ENCODE results near the gene TLX3. TPM values are rescaled to one million over a fixed set of nuclear protein-coding genes. Genes with fewer than 3 reads are reported as not detected.

Gene TLX3
- total RNA-seq, 2 donors from 2014 or later, result not detected

DNA sequence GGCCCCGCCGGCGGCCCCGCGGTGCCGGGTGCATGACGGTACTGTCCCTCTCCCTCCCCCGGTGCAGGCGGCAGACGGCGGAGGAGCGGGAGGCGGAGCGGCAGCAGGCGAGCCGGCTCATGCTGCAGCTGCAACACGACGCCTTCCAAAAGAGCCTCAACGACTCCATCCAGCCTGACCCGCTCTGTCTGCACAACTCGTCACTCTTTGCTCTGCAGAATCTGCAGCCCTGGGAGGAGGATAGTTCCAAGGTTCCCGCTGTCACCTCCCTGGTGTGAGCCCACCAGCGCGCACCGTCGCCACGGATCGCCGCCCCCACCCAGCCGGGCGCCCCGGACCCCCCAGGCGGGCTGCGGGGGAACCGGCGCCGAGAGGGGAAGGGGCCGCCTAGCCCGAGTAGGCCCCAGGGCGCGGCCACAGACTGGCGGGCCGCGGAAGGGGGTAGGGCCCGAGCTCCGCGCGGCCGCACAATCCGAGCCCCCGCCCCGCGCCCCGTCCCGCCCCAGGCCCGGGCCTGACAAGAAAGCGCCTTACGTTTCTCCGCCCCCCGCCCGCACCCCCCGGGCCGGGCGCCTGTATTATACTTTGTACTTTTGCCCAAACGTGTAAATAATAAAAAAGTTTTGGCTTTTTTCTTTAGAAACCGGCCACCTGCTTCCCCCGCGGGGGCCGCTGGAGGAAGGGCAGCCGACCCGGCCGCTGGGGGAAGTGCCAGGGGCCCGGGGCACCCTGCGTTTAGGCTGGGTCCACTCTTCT is 2.5 kb downstream of the TLX3 start:
- peaks cover 44% of the 10 kb centered on the region for H3K27me3 Mint-ChIP-seq
- H3K4me3 Mint-ChIP-seq, result no peak overlapping the region
- H3K9me3 Mint-ChIP-seq, result no peaks in the 10 kb centered on the region
- peaks cover 15% of the 10 kb centered on the region for H3K4me1 Mint-ChIP-seq
- H3K36me3 Mint-ChIP-seq (ENCODE audit: low read depth), result peaks cover 7% of the 10 kb centered on the region
- no peak overlapping the region for H3K27ac Mint-ChIP-seq
- ATAC-seq (replicated peaks), result no peak

- H3K27me3 Mint-ChIP-seq, result peaks cover 43% of the 10 kb centered on the region
- no peaks in the 10 kb centered on the region for H3K9me3 Mint-ChIP-seq
- no peak for ATAC-seq (replicated peaks)
- H3K27ac Mint-ChIP-seq, result no peak overlapping the region
- peaks cover 7% of the 10 kb centered on the region for H3K36me3 Mint-ChIP-seq (ENCODE audit: low read depth)
- H3K4me1 Mint-ChIP-seq, result peaks cover 14% of the 10 kb centered on the region
- peak overlapping the region; percentile 32 for H3K4me3 Mint-ChIP-seq
Measured at GRCh38 chr5:171312129-171312974, 3.3 kb downstream of the TLX3 start.

GRCh38 chr5:171313481-171314206 is 4.6 kb downstream of the TLX3 start:
- Mint-ChIP-seq H3K36me3 (ENCODE audit: low read depth) (peaks cover 7% of the 10 kb centered on the region), H3K4me1 (peaks cover 10% of the 10 kb centered on the region), H3K4me3 (peak overlapping the region; percentile 32), H3K9me3 (no peaks in the 10 kb centered on the region), H3K27me3 (peaks cover 46% of the 10 kb centered on the region), H3K27ac (no peak overlapping the region)
- no peak for ATAC-seq (replicated peaks)

GRCh38 chr5:171314728-171315385 is 5.8 kb downstream of the TLX3 start:
- Mint-ChIP-seq H3K4me1 (peaks cover 10% of the 10 kb centered on the region), H3K9me3 (no peaks in the 10 kb centered on the region), H3K27me3 (peaks cover 50% of the 10 kb centered on the region), H3K4me3 (no peak overlapping the region), H3K27ac (no peak overlapping the region), H3K36me3 (ENCODE audit: low read depth) (peaks cover 7% of the 10 kb centered on the region)
- ATAC-seq (replicated peaks), result no peak

- peaks cover 52% of the 10 kb centered on the region for H3K27me3 Mint-ChIP-seq
- no peaks in the 10 kb centered on the region for H3K9me3 Mint-ChIP-seq
- H3K4me1 Mint-ChIP-seq, result peaks cover 10% of the 10 kb centered on the region
- ATAC-seq (replicated peaks), result no peak
- H3K4me3 Mint-ChIP-seq, result peak overlapping the region; percentile 32
- H3K36me3 Mint-ChIP-seq (ENCODE audit: low read depth), result peaks cover 7% of the 10 kb centered on the region
- H3K27ac Mint-ChIP-seq, result no peak overlapping the region
Measured at GRCh38 chr5:171315386-171315891, 6.4 kb downstream of the TLX3 start.

DNA sequence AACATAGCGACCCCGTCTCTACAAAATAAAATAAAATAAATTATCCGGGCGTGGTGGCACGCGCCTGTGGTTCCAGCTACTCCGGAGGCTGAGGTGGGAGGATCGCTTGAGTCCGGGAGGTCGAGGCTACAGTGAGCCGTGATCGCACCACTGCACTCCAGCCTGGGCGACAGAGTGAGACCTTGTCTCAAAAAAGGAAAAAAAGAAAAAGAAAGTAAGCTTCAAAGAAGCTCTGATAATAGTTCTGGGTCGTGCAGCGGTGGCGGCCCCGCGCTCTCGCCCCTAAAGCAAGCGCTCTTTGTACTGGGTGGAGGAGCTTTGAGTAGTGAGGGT is 6.8 kb downstream of the TLX3 start:
- Mint-ChIP-seq H3K4me3 (peak overlapping the region; percentile 32), H3K27me3 (peaks cover 49% of the 10 kb centered on the region), H3K9me3 (no peaks in the 10 kb centered on the region), H3K4me1 (peaks cover 10% of the 10 kb centered on the region), H3K36me3 (ENCODE audit: low read depth) (peaks cover 7% of the 10 kb centered on the region), H3K27ac (no peak overlapping the region)
- ATAC-seq (replicated peaks), result no peak

DNA sequence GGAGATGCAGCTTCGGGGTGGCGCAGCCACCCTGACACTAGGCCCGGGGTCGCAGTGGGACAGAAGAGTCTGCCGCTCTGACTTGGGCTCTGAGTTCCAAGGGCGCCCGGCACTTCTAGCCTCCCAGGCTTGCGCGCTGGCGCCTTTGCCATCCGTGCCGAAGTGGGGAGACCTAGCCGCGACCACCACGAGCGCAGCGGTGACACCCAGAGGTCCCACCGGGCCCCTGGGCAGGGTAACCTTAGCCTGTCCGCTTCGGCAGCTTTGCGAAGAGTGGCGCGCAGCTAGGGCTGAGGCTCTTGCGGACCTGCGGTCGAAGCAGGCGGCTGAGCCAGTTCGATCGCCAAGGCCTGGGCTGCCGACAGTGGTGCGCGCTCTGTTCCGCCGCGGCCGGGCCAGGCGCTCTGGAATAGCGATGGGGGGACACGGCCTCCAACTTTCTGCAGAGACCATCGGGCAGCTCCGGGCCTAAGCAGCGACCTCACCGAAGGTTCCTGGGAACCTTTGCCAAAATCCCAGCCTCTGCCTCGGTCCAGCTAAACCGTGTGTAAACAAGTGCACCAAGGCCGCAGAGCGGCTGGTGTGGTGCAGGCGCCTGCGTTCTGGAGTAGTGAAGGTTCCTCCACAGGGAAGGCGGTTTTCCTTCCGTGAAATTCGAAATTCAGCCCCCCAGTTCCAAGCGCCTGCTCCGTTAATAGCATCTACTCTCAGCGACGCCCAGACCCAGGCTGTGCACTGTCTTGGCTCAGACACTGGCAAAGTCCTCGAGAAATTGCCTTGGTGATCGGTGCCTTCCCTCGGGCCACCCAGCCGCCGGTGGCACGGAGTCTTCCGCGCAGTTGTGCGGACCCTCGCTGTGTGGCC is 7.4 kb downstream of the TLX3 start:
- Mint-ChIP-seq H3K36me3 (ENCODE audit: low read depth) (peaks cover 7% of the 10 kb centered on the region), H3K27ac (no peak overlapping the region), H3K4me3 (peak overlapping the region; percentile 32), H3K27me3 (peaks cover 55% of the 10 kb centered on the region), H3K9me3 (no peaks in the 10 kb centered on the region), H3K4me1 (peaks cover 10% of the 10 kb centered on the region)
- ATAC-seq (replicated peaks), result no peak

GRCh38 chr5:171317230-171317629 is 8.2 kb downstream of the TLX3 start:
- no peak for ATAC-seq (replicated peaks)
- peaks cover 7% of the 10 kb centered on the region for H3K36me3 Mint-ChIP-seq (ENCODE audit: low read depth)
- no peak overlapping the region for H3K27ac Mint-ChIP-seq
- peaks cover 10% of the 10 kb centered on the region for H3K4me1 Mint-ChIP-seq
- no peaks in the 10 kb centered on the region for H3K9me3 Mint-ChIP-seq
- H3K27me3 Mint-ChIP-seq, result peaks cover 62% of the 10 kb centered on the region
- H3K4me3 Mint-ChIP-seq, result no peak overlapping the region

- H3K27me3 Mint-ChIP-seq, result peaks cover 63% of the 10 kb centered on the region
- H3K4me3 Mint-ChIP-seq, result no peak overlapping the region
- no peak overlapping the region for H3K27ac Mint-ChIP-seq
- H3K4me1 Mint-ChIP-seq, result peaks cover 6% of the 10 kb centered on the region
- no peak for ATAC-seq (replicated peaks)
- no peaks in the 10 kb centered on the region for H3K9me3 Mint-ChIP-seq
- peaks cover 2% of the 10 kb centered on the region for H3K36me3 Mint-ChIP-seq (ENCODE audit: low read depth)
Measured at GRCh38 chr5:171318026-171318425, 9.0 kb downstream of the TLX3 start.

DNA sequence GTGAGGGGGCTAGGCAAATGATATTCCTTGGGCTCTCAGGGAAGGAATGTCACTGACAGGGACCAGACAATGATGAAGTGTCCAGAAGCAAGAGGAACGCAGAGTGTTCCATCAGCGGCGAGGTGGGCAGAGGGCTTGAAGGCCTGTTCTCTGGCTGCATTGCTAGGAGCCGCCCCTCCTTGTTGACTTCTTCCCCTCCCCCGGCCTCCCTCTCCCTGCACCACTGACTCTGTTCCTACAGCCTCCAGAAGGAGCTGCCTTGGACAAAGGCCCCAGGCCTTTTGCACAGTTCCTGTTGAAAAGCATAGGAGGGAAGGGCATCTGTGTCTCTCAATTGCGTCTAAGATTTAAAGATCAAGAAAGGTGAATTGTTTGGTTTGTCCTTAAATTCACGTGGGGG is 12.4 kb downstream of the TLX3 start:
- peaks cover 61% of the 10 kb centered on the region for H3K27me3 Mint-ChIP-seq
- H3K4me1 Mint-ChIP-seq, result no peaks in the 10 kb centered on the region
- H3K9me3 Mint-ChIP-seq, result no peaks in the 10 kb centered on the region
- ATAC-seq (replicated peaks), result no peak
- H3K27ac Mint-ChIP-seq, result no peak overlapping the region
- no peaks in the 10 kb centered on the region for H3K36me3 Mint-ChIP-seq (ENCODE audit: low read depth)
- no peak overlapping the region for H3K4me3 Mint-ChIP-seq

DNA sequence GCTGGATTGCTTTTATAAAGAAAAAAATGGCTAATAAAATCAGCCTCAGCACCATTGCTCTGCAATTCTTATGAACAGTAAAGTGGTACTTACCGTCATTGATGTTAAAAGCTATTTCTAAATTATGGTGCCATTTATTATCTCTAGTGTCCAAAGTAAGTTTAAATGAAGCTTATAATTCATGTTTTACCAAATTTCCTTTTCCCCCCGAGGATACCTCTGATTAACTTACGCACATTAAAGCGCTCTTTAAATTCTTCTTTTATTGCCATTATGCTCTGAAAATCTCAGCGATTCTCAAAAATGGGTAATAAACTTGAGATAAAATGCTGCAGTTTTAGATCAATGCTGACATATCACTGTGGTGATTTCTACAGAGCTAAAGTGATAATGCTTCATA is 13.5 kb downstream of the TLX3 start:
- H3K4me1 Mint-ChIP-seq, result no peaks in the 10 kb centered on the region
- H3K27me3 Mint-ChIP-seq, result peaks cover 55% of the 10 kb centered on the region
- ATAC-seq (replicated peaks), result no peak
- H3K4me3 Mint-ChIP-seq, result no peak overlapping the region
- H3K27ac Mint-ChIP-seq, result no peak overlapping the region
- no peaks in the 10 kb centered on the region for H3K36me3 Mint-ChIP-seq (ENCODE audit: low read depth)
- no peaks in the 10 kb centered on the region for H3K9me3 Mint-ChIP-seq

- Mint-ChIP-seq H3K36me3 (ENCODE audit: low read depth) (no peaks in the 10 kb centered on the region), H3K27me3 (peaks cover 56% of the 10 kb centered on the region), H3K4me1 (no peaks in the 10 kb centered on the region), H3K27ac (no peak overlapping the region), H3K4me3 (no peak overlapping the region), H3K9me3 (no peaks in the 10 kb centered on the region)
- ATAC-seq (replicated peaks), result no peak
Measured at GRCh38 chr5:171323007-171323406, 14.0 kb downstream of the TLX3 start.

- no peaks in the 10 kb centered on the region for H3K4me1 Mint-ChIP-seq
- no peak for ATAC-seq (replicated peaks)
- H3K36me3 Mint-ChIP-seq (ENCODE audit: low read depth), result no peaks in the 10 kb centered on the region
- H3K27ac Mint-ChIP-seq, result no peak overlapping the region
- peaks cover 57% of the 10 kb centered on the region for H3K27me3 Mint-ChIP-seq
- no peaks in the 10 kb centered on the region for H3K9me3 Mint-ChIP-seq
- H3K4me3 Mint-ChIP-seq, result no peak overlapping the region
Measured at GRCh38 chr5:171323806-171324632, 15.0 kb downstream of the TLX3 start.

All from activated T-helper 17 cell treated with anti-CD3 and anti-CD28 coated beads, Interleukin-2, amount 50 U/mL, for 72 hours (primary cell).